GM19468 (cell line): ENCODE results near the gene EDIL3.
"Not testable (repeated sequence)": the region's sequence is repeated elsewhere in the genome, so short reads cannot be mapped to it uniquely, and the experiment has no call there.

Experiments used
- ATAC-seq: cut with Tn5 transposase; IDR thresholded peaks from one replicate; pipeline ENCODE4 v1.9.1; 2021; ENCODE audit warnings: mild to moderate bottlenecking, moderate library complexity, moderate number of reproducible peaks; ENCODE audit not compliant: unreplicated experiment; ENCODE audit errors: extremely low read depth

Gene EDIL3

DNA sequence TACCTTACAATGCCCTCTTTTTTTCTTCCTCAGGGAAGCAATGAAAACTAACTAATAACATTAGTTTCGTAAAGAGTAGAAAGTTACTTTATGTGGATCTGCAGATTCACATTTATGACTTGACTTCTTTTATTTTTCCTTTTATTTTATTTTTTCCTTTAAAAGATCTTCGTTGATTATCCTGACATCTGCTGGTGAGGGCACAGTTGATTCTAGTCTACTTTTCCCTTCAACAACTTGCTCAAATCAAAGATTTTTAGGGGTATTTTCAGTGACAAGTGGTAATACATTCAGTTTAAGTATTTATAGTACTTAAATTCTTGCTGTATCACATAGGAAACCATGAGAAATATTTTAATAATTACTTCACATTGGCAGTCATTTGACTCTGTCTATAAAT lies 4.9 kb downstream of the EDIL3 start:
- no peak for ATAC-seq

DNA sequence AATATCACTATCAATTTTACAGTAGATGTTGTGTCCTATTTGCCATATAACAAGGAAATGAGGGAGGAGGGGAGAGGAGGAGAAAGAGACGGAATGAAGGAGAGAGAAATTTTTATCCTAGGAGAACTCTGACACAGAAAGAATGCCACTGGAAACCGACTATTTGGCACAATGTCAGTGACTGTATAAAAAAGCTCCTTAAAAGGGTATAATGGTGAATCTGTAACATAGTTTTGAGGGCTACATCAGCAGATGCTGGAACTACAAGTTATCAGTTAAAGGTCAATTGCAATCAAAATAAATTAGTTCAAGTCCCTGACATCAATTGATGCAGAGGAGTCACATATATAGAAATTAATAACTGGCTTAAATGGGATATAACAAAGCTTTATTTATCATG lies 5.7 kb downstream of the EDIL3 start:
- no peak for ATAC-seq

DNA sequence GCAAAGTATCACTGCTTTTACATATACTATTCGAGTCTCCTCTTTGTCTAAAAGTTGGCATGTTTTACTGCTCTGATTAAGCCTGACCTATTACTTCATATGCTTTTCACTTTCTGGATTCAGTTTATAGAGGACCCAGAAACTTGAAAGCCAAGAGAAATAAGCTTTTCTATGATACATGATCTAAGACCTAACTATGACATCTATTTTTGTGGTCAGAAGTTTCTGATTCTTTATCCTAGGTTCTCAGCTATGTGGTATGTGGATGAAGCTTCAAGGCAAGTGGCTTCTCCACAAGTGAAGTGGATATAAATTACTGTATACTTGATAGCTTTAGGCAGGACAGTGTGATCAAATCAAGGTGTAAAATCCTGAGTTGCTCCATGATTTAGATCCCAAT lies 6.3 kb downstream of the EDIL3 start:
- no peak for ATAC-seq

DNA sequence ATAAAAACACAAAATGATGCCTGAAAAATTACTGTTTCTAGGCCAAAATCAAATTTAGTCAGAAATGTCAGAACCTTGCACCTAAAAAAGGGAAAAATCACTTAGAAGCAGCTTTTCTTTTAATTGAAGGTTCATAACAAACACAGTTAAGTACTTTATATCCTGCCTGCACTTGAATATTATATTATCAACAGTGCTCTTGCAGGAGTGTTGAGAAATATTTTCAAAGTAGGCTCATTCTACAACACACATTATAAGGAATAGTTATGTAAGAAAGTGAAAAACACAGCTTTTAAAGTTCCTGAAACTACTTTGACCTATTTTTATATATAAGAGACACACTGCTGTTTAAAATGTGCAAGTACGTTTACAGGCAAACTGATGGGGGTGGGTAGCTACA lies 8.3 kb downstream of the EDIL3 start:
- ATAC-seq = no peak

DNA sequence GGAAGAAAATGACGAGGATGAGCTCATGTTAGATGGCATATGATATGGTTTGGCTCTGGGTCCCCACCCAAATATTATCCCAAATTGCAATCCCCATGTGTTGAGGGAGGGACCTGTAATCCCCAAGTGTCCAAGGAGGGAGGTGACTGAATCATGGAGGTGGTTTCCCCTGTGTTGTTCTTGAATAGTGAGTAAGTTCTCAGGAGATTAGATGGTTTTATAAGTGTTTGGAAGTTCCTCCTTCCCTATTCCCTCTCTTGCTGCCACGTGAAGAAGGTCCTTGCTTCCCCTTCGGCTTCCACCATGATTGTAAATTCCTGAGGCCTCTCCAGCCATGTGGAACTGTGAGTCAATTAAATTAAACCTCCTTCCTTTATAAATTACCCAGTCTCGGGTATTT lies 10.1 kb downstream of the EDIL3 start:
- ATAC-seq = no peak

DNA sequence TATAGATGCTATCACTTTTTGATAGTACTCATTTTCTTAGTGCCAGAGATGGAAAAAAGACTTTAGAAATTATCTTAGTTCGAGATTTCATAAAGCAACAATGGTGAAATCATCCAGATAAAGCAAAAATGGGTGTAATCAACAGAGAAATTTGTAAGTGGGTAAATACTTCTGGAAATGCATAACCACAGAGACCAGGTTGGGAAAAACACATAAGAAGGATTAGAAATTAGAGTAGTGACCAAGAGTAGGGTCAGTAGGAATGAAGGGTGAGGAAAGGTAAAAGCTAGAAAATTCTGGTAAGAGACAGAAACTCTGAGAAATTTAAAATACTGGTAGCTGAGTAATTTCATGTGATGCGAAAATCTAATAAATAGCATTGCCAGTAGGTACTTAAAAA lies 11.2 kb downstream of the EDIL3 start:
- ATAC-seq = no peak

DNA sequence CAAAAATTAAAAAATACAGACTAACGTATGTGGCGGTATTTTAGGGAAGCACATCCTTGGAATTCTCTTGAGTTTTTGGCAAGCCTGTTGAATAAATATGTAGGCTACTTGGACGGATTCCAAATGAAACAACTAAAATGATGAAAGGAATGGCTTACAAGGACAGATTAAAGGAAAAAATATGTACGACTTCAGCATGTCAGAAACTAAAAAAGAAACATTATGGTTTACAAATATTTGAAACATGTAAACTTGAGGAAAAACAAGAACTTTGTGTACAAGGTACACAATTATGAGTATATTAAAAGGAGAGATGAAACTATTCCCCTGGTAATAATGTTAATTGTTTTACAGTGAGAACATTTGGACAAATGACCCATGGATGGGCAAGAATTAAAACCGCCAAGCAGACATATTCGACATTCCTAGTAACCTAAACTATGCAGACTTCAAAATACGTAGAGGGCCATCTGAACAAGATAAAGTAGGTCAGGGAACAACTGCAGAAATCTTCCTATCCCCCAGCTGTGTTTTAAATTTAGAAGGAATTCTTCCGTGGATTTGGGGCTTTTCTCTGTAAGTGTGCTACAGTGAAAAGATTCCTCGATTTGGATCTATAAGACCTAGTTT lies 12.5 kb downstream of the EDIL3 start:
- ATAC-seq = no peak

DNA sequence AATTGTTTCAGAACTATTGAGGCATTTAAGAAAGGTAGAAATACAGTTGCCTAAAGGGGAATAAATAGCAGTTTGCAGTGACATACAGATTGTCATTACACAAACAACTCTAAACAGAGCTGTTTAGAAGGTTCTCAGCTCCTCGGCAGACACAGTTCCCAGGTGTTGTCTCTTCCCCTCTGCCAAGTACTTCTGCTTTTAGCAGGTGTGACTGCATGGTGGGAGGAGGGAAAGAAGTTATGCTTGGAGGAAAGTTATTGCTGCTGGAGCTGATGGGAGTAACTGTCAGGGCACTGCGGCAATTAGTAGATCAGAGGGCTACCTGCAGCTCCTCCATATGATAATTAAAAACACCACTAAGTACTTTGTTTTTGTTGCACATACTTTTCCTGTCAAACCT lies 14.5 kb downstream of the EDIL3 start:
- ATAC-seq = no peak

DNA sequence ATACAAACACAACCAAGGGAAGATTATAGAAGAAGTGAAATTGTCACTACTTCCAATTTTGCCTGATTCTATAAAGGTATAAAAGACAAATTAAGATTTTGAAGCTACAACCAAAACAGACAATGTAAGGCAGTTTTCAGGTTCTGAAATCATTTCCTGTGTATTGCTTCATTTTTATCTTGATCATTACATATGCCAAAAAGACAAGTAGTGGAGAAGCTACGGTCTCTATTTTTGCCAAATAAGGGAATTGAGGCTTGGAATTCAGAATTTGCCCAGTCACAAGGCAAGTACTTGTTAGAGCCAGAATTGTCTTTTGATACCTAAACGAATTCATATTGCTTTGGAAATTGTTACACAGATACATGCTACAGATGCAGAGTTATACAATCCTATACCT lies 20.6 kb downstream of the EDIL3 start:
- no peak for ATAC-seq

DNA sequence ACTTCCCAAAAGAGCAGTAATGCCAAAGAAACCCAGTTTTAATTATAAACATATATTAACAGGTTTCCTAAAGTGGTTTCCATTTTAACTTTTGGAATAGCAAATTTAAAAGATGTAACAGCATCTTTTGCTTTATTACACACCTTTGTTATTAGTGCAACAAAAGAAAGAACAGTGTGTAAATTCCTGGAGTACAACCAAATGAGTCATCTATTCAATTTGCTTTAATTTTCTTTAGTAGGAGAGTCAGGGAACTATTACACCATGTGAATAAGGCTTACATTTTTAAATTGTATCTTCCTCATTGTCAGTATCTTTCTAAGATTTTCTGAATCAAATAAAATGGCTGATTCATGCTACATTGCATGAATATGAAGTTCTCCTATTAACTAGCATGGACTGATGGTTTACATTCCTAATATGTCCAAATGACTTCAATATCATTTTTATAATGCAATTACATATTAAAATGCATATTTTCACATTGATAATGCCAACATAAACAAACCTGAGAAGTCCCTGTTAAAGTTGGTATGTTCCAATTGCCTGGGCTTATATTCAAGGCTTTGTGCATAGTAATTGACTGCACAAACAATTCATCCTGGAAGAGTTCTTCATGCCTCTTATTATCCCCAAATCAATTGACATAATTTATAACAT lies 22.5 kb downstream of the EDIL3 start:
- ATAC-seq = no peak

DNA sequence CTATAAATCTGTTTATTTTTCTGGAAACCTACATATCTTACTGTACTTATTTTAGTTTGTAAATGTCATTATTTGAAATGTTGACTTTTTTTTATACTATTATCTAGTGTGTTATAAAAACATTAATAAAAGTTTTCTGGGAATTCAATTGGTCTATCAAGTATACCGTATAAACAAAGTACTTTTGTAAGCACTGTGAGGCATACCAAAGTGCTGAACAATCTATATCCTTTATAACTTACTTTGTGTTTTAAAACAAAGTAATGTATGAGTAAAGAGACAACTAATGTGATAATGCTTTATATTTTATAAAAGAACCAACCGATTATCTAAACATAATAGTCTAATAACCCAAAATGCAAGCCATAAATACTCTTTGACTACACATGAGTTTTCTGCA lies 23.1 kb downstream of the EDIL3 start:
- ATAC-seq = no peak

DNA sequence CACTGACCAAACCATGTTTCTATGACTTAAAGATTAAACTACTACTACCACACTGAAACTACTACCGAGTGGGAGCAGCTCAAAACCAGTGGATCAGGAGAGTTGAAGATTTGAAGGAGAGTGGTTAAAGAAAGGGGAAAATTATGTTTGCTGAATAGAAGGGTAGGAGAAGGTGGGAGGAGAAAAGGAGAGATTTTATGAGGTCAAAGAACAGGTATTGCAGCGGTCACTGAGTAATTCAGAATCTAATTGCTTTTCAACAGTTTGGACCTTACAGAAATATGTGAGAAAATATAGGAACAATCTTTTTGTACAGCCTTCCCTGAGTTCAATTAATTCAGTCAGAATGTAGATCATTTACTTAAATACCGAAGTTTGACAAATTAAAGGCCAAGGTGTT lies 24.6 kb downstream of the EDIL3 start:
- ATAC-seq = no peak

DNA sequence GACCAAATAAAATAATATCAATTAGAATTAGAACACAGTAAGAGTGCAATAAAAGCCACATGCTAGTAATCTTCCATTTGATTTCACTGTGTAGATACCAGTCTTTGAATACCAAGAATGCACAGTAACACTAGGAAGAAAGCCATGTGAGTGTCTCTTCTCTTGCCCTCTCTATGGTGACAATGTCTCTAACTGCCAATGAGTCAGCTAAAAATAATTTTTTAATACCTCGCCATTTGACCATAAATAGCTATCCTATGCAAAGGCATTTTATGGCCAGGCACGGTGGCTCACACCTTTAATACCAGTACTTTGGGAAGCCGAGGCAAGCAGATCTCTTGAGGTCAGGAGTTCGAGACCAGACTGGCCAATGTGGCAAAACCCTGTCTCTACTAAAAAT lies 30.6 kb downstream of the EDIL3 start:
- ATAC-seq = no peak

DNA sequence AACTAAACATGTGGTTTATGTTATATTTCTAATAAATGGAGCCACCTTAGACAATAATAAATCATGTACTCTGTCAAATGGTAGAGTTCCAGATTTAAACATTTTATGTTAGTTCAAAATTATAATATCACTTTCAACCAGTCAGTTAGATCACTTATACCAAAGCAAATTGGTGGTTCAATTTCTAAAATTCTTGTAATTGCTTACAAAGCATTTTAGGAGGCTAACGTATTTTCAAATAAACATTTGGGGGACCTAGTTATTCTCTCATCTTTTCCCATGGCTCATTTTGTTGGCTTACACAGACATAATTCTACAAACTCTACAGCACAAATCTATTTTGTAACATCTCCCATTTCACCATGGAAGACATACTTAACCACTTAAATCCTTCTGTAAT lies 39.9 kb downstream of the EDIL3 start:
- no peak for ATAC-seq

DNA sequence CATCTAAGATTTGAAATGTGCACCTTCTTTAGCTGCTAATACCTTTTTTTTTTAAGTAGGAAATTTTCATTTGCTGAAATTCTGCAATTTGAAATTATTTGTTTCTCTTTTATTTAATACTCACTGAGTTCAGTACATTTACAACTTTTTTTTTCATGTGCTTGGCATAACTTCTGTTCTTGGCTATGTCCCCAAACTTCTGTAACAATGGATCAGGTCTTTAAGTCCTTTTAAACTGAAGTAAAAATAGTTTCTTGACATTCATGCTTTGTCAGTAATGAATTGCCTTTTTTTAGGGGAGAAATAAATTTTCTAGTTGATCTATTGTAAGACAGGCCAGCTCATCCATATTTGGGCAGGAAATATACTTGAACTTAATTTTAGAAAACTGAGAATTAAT lies 41.5 kb downstream of the EDIL3 start:
- no peak for ATAC-seq

DNA sequence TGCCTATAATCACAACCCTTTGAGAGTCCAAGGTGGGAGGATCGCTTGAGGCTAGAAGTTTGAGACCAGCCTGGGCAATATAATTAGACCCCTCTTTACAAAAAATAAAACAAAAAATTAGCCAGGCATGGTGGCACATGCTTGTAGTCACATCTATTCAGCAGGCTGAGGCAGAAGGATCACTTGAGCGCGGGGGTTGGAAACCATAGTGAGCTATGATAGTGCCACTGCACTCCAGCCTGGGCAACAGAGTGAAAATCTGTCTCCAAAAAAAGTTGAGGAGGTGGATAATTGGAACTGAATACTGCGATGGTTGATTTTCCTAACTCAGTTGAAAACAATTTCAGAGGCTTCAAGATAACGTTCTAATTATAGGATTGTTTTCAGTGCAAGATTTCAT lies 52.6 kb downstream of the EDIL3 start:
- ATAC-seq = no peak

DNA sequence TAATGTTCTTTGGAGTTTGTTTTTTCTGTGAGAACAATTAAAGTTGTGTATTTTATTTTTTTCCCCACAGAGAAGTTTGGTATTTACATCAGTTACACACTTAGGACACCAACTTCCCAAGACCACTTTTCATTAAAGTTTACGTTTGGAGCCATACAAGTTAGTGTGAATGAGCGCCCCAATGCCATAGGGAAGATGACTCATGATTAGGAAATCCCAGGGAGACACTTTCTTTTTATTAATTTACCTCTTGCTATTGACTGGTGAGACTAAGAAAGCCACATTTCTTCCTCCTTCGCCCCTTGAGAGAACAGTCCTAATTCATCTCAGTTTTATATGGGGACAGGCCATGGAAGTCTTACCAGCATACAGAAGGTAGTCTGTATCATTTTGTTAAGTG lies 57.1 kb downstream of the EDIL3 start:
- ATAC-seq = no peak

DNA sequence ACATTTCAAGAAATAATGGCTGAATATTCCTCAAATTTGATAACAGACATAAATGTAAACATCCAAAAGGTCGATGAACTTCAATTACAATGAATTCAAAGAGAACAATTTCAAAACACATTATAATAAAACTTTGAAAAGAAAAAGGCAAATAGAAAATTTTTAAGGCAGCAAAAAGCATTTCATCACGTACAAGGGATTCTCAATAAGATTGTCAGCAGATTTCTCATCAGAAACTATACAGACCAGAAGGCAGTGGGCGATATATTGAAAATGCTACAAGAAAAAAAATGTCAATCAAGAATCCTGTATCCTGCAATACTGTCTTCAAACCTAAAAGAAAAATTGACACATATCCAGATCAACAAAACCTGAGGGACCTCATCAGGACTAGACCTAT lies 62.0 kb downstream of the EDIL3 start:
- no peak for ATAC-seq

DNA sequence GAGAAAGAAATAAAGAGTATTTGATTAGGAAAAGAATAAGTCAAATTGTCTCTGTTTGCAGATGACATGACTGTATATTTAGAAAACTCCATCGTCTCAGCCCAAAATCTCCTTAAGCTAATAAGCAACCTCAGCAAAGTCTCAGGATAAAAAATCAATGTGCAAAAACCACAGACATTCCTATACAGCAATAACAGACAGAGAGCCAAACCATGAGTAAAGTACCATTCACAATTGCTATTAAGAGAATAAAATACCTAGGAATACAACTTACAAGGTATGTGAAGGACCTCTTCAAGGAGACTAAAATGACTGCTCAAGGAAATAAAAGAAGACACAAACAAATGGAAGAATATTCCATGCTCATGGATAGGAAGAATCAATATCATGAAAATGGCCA lies 66.9 kb downstream of the EDIL3 start:
- not testable (repeated sequence) for ATAC-seq

DNA sequence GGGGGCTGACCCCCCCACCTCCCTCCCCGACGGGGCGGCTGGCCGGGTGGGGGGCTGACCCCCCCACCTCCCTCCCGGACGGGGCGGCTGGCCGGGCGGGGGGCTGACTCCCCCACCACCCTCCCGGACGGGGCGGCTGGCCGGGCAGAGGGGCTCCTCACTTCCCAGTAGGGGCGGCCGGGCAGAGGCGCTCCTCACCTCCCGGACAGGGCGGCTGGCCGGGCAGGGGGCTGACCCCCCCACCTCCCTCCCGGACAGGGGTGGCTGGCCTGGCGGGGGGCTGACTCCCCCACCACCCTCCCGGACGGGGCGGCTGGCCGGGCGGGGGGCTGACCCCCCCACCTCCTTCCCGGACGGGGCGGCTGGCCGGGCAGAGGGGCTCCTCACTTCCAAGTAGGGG lies 72.4 kb downstream of the EDIL3 start:
- ATAC-seq = not testable (repeated sequence)

DNA sequence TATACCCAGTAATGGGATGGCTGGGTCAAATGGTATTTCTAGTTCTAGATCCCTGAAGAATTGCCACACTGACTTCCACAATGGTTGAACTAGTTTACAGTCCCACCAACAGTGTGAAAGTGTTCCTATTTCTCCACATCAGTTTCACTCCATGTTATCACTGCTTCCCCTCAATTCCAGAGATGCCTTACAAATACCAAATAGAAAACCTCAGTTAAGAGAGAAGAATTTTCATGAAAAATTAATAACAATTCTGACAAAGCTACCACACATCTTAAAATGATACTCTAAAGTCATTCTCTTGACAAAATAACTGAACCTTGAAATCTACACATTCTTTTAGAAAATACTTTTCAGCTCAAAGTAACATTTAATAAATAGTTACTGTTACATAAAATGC lies 74.8 kb downstream of the EDIL3 start:
- not testable (repeated sequence) for ATAC-seq

DNA sequence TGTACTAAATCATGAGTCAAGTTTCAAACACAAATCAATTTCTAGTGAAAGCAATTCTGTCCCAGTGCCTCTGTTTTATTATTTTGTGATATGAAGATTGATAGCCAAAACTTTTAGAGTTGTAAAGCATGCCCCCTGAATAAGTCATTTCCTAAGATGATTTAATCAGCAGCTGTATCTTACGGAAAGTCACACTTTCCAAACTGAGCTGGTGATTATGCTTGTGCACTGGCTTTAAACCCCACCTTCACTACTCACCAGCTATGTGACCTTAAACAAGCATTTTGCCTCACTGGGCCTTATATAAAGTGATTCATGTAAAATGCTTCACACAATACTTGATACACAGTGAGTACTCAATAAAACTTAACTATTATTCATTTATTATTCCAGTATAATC lies 78.1 kb downstream of the EDIL3 start:
- no peak for ATAC-seq
